Measurements from ENCODE around the gene IL1F10.

DNA sequence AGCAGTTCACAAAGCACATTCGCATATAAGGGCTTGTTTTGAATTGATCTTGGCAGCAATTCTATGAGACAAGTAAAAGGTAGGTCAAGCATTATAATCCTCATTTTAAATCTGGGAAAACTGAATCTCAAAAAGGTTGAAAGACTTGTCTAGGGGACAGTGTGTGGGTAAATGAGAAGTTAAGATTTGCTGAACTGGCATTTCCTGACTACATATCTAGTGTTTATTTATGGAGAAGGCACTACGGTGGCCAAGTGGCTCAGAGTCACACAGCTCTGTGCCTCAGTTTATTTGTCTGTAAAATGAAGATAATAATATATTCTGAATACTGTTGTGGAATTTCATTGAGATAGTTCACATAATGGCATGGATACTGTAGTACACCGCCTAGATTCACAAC, 43.4 kb downstream of the IL1F10 start:
- TF ChIP-seq EP300 (IDR thresholded peaks at IDR 0.05) (no peak), CTCF (IDR thresholded peaks at IDR 0.05) (no peak)
